HepG2 (cell line): ENCODE measurements around the gene INTS2.

Source experiments
- ARID2 ChIP-seq: sonication (generic); formaldehyde crosslinking; IDR thresholded peaks from 2 replicates; pipeline ENCODE4 v1.8.1; 2022; ENCODE audit warnings: mild to moderate bottlenecking, missing genetic modification reagents, borderline replicate concordance
- ATF3 ChIP-seq: sonication (generic); formaldehyde crosslinking; IDR thresholded peaks from 2 replicates; pipeline ENCODE4 v1.4.0; 2020; ENCODE audit warnings: missing genetic modification reagents
- CTCF ChIP-seq: sonication (generic); formaldehyde crosslinking; IDR thresholded peaks from 2 replicates; pipeline ENCODE4 v1.5.0; 2020; ENCODE audit warnings: mild to moderate bottlenecking, missing genetic modification reagents, moderate library complexity
- ESRRA ChIP-seq: sonication (generic); formaldehyde crosslinking; IDR thresholded peaks from 2 replicates; pipeline ENCODE4 v1.5.1; 2020; ENCODE audit warnings: mild to moderate bottlenecking, low read depth, missing genetic modification reagents
- ETV6 ChIP-seq: sonication (generic); formaldehyde crosslinking; conservative IDR thresholded peaks from 2 replicates; pipeline ENCODE4 v1.4.0; 2020; ENCODE audit warnings: missing genetic modification reagents
- JUND ChIP-seq: sonication (generic); formaldehyde crosslinking; IDR thresholded peaks from 2 replicates; pipeline ENCODE4 v1.8.0; 2022; ENCODE audit warnings: mild to moderate bottlenecking, missing genetic modification reagents
- MAX ChIP-seq: IDR thresholded peaks from 2 replicates; pipeline ENCODE4 v1.6.1; 2012; ENCODE audit warnings: inconsistent platforms
- POLR2AphosphoS5 ChIP-seq: IDR thresholded peaks from 2 replicates; pipeline ENCODE4 v1.6.1; 2012; ENCODE audit warnings: low read depth, low read length
- SETDB1 ChIP-seq: sonication (generic); formaldehyde crosslinking; IDR thresholded peaks from 2 replicates; pipeline ENCODE4 v1.5.1; 2020; ENCODE audit warnings: missing genetic modification reagents, mild to moderate bottlenecking, borderline replicate concordance
- TFE3 ChIP-seq: IDR thresholded peaks from 2 replicates; pipeline ENCODE4 v1.6.1; 2016
- ZBTB7A ChIP-seq: sonication (generic); formaldehyde crosslinking; IDR thresholded peaks from 2 replicates; pipeline ENCODE4 v1.8.0; 2022; ENCODE audit warnings: mild to moderate bottlenecking, missing genetic modification reagents

- TF ChIP-seq CTCF = no peak
- TF ChIP-seq ARID2 (CRISPR knock-in tag) = no peak
- TF ChIP-seq MAX = no peak
- TF ChIP-seq ESRRA (CRISPR knock-in tag) = no peak
- TF ChIP-seq SETDB1 (CRISPR knock-in tag) = no peak
- no peak for TF ChIP-seq POLR2AphosphoS5
- TF ChIP-seq ZBTB7A (CRISPR knock-in tag) = no peak
- no peak for TF ChIP-seq ATF3 (CRISPR knock-in tag)
- TF ChIP-seq JUND (CRISPR knock-in tag) = no peak
- no peak for TF ChIP-seq TFE3 (CRISPR knock-in tag)
- TF ChIP-seq ETV6 = no peak
Measured at GRCh38 chr17:61821655-61822054, 106.1 kb downstream of the INTS2 start.
